GM06990 (cell line): ENCODE data around the gene MRPL30.

Source experiments
- DNase-seq: peaks from one replicate; pipeline ENCODE4 v3.0.0-alpha.2; 2011; ENCODE audit not compliant: insufficient read length; ENCODE audit errors: extremely low read depth
- H3K27me3 ChIP-seq: replicated peaks from 2 replicates; pipeline ENCODE4 v1.6.0; 2011; ENCODE audit warnings: low read length; ENCODE audit not compliant: control insufficient read depth, insufficient read depth
- H3K36me3 ChIP-seq: 2 replicates; pipeline ENCODE4 v1.5.1; 2011; ENCODE audit warnings: low read length; ENCODE audit not compliant: control insufficient read depth, insufficient read depth
- H3K4me3 ChIP-seq: replicated peaks from 2 replicates; pipeline ENCODE4 v1.5.1; 2011; ENCODE audit warnings: low read depth, mild to moderate bottlenecking, control low read depth, low read length
- TF ChIP-seq, protein P1 (sequence below): IDR thresholded peaks from 2 replicates; pipeline ENCODE4 v1.5.1; 2011; ENCODE audit warnings: low read length, control low read depth, mild to moderate bottlenecking, inconsistent platforms; ENCODE audit not compliant: insufficient read depth, poor library complexity, severe bottlenecking

Gene MRPL30

DNA sequence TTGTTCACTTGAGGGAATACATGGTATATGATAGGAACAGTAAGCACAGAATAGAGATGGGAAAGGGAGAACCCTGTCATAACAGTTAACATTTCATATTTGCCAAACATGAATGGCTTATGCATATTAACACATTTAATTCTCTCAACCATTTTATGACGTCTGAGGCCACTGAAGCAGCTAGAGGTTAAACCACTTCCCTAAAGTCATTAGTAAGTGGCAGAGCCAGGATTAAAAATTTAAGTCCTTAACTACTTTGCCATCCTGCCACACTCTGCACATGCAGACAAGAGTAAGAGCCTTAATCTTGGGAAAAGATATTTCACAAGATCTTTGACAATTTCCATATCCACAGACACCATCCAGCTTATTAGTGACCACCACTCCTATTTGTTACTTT, 24.1 kb upstream of the MRPL30 start:
- no peak for DNase-seq
- no peaks in the 10 kb centered on the region for H3K36me3 ChIP-seq
- TF ChIP-seq, protein P1, sequence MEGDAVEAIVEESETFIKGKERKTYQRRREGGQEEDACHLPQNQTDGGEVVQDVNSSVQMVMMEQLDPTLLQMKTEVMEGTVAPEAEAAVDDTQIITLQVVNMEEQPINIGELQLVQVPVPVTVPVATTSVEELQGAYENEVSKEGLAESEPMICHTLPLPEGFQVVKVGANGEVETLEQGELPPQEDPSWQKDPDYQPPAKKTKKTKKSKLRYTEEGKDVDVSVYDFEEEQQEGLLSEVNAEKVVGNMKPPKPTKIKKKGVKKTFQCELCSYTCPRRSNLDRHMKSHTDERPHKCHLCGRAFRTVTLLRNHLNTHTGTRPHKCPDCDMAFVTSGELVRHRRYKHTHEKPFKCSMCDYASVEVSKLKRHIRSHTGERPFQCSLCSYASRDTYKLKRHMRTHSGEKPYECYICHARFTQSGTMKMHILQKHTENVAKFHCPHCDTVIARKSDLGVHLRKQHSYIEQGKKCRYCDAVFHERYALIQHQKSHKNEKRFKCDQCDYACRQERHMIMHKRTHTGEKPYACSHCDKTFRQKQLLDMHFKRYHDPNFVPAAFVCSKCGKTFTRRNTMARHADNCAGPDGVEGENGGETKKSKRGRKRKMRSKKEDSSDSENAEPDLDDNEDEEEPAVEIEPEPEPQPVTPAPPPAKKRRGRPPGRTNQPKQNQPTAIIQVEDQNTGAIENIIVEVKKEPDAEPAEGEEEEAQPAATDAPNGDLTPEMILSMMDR: no peak
- H3K27me3 ChIP-seq: no peaks in the 10 kb centered on the region
- no peak overlapping the region for H3K4me3 ChIP-seq

DNA sequence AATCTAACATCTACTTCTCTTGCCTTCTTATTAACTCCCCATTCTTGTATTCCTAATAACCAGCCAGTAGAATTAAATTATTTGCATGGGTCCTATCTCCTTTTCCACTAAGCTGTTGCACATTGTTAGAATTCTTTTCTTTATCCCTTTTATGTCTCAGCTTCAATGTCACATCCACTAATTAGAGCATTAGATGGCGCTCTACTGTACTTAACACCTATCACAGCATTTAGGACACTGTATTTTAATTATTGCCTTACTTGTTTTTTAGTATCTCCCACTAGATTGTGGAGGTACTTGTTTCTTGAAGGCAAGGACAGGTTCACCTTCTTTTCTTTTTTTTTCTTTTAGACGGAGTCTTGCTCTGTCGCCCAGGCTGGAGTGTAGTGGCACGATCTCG, 22.4 kb upstream of the MRPL30 start:
- no peaks in the 10 kb centered on the region for H3K36me3 ChIP-seq
- no peaks in the 10 kb centered on the region for H3K27me3 ChIP-seq
- no peak overlapping the region for H3K4me3 ChIP-seq
- TF ChIP-seq, protein P1: no peak
- DNase-seq: no peak

DNA sequence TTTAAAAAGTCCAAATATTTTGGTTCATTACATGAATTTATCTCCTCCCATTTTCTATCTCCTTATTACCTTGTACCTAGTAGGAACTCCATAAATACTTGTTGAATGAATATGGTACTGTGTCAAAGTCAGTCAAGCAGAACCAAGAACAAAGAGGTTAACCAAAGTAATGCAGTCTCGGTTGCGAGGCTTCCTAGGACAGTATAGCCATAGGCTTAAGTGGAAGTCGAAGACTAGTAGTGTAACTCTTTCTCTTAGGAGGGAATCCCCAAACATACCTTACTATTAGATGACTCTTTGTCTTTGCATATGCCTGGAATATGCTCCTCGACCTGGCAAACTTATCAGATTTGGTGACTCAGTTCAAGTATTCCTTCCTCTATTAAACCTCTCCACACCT, 21.4 kb upstream of the MRPL30 start:
- Histone ChIP-seq H3K27me3 (no peaks in the 10 kb centered on the region), H3K36me3 (no peaks in the 10 kb centered on the region), H3K4me3 (no peak overlapping the region)
- TF ChIP-seq, protein P1: no peak
- DNase-seq: no peak

DNA sequence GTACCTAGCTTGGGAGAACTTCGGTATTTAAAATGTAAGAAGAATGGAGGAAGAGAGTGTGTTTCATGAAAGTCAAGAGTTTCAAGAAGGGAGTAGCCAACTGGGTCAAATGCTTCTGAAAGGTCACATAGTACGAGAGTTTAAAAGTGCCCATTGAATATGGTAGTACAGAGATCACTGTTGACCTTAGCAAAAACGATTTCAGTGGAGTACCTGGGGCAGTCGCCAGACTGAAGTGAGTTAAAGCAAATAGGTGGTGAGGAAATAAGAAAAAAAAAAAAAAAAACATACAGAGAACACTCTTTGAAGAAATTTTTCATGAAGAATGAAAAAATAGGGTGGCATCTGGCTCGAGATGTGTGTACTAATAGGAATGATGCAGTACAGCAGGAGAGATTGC, 14.8 kb upstream of the MRPL30 start:
- TF ChIP-seq, protein P1: no peak
- Histone ChIP-seq H3K36me3 (peaks cover 8% of the 10 kb centered on the region), H3K27me3 (no peaks in the 10 kb centered on the region), H3K4me3 (no peak overlapping the region)
- no peak for DNase-seq

DNA sequence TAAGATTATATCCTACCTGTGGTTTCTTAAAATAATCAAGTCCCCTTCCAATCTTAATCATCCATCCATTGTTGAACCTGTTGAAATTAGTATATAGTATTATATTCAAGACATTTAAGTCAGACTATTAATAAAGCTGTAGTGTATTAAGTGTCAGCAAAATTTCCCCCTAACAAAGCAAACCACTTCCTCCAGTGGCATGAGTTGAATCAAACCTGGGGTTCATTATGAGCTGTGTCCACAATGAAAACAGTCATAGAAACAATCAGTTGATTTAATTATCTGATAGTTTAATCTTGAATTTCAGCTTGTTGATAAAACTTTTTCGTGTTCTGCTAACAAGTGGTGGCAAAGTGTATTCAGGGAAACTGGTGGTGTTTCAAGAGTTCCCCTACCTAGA, 11.4 kb upstream of the MRPL30 start:
- Histone ChIP-seq H3K27me3 (no peaks in the 10 kb centered on the region), H3K36me3 (peaks cover 8% of the 10 kb centered on the region), H3K4me3 (no peak overlapping the region)
- DNase-seq: no peak
- TF ChIP-seq, protein P1: no peak
